Measurements from ENCODE around the gene LTBR.

DNA sequence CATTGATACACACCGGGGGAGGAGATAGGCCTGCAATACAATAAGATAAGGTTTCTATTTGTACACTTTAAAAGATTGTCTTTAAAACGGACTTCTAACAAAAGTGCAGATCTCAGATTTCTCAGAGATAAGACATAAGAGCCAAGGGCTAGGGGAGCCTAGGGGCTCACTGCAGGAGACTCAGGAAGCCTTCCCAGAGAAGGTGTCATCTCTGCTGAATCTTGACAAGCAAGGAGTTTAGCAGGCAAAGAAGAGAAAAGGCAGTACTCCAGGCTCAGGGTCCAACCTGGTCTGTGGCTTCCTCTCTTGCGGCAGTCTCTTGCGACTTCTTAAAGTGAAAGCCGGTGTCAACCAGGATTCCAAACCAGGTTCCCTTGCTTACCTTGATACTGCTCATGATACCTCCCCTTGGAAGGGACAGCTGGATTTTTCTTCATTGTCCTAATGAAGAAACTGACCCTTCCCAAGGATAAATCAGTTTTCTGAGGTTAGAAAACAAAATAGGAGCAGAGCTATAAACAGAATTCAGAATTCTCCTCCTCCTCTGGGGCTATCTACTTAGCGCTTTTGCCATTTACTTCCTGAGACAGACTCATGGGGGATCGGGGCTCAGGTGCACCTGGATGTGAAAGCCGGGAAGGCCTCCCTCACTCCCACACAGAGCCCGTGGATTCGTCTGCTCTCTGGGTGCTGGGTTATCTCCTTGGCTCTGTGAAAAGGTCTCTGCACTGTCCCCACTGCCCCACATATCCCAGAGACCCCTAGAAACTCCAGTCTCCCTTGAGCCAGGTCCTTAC, 6.9 kb upstream of the LTBR start:
- TF ChIP-seq POLR2AphosphoS5 (IDR thresholded peaks at IDR 0.05; ENCODE audit: low read depth, low read length) (no peak), POLR2A (IDR thresholded peaks at IDR 0.05; ENCODE audit: low read depth, low read length) (no peak)

Data from GM12892 (cell line).